Colonic mucosa (tissue), 4 donors: Measurements from ENCODE around the gene CNPY3. TPM values are rescaled to one million over a fixed set of nuclear protein-coding genes. Genes with fewer than 3 reads are reported as not detected.
"Not testable (repeated sequence)": the region's sequence is repeated elsewhere in the genome, so short reads cannot be mapped to it uniquely, and the experiment has no call there.

Experiments
- DNase-seq: peaks from one replicate; pipeline ENCODE4 v3.0.0-alpha.2; 2020
- H3K27ac ChIP-seq: fragments of 200-600 bp; one replicate; pipeline ENCODE4 v1.8.0; 2021
- H3K27me3 ChIP-seq: fragments of 200-600 bp; one replicate; pipeline ENCODE4 v1.8.0; 2021
- H3K36me3 ChIP-seq: fragments of 200-600 bp; one replicate; pipeline ENCODE4 v1.8.0; 2021
- H3K4me1 ChIP-seq: fragments of 200-600 bp; one replicate; pipeline ENCODE4 v1.8.0; 2021; ENCODE audit warnings: mild to moderate bottlenecking
- H3K4me3 ChIP-seq: fragments of 200-600 bp; one replicate; pipeline ENCODE4 v1.8.0; 2021
- H3K9ac ChIP-seq, 2 donors: one replicate each; pipeline ENCODE4 v1.7.0; 2013; ENCODE audit warnings: control low read depth in 2 of 2, low read depth in 2 of 2, low read length in 2 of 2
- H3K9me3 ChIP-seq: fragments of 200-600 bp; one replicate; pipeline ENCODE4 v1.8.0; 2021
- CTCF ChIP-seq: fragments of 200-600 bp; IDR thresholded peaks from one replicate; pipeline ENCODE4 v1.8.0; 2022; ENCODE audit warnings: antibody characterized with exemption, mild to moderate bottlenecking
- intact Hi-C: fragments of 100-400 bp; cut with DNase I; formaldehyde crosslinking; loops from one replicate; pipeline ENCODE4 v1.14.1; 2022
- total RNA-seq, 2 donors: library from RNA; stranded (reverse); fragmentation: NEBNext Ultra II Directional in 1 of 2; extraction: Animal tissue kit (Norgen Biotek cat#: 25700) in 1 of 2; gene quantifications; one replicate each; pipeline ENCODE4 v1.2.1, GENCODE V29; 2021
- donor health status: healthy.
- donor health status: DM: no; HTN: no; CAD: no.
- donor health status: DM: no; HTN: no; CAD: no.

CNPY3 gene
- total RNA-seq, 2 donors from 2014 or later = 31.1 to 47.9 TPM

GRCh38 chr6:42890311-42891198 is 38.7 kb upstream of the CNPY3 start:
- TF ChIP-seq CTCF = no peak
- peak; percentile 96 for DNase-seq
- peak overlapping the region; percentile 92 for H3K27ac ChIP-seq
- peak overlapping the region; percentile 84 for H3K4me3 ChIP-seq
- intact Hi-C loops = no loop called here
- no peaks in the 10 kb centered on the region for H3K27me3 ChIP-seq
- no peaks in the 10 kb centered on the region for H3K9me3 ChIP-seq
- H3K36me3 ChIP-seq = no peaks in the 10 kb centered on the region
- H3K4me1 ChIP-seq = peaks cover 4% of the 10 kb centered on the region
- peak overlapping the region; percentile 91 to 97 for H3K9ac ChIP-seq

GRCh38 chr6:42891199-42891722 is 38.0 kb upstream of the CNPY3 start:
- H3K9ac ChIP-seq = peak overlapping the region; percentile 91 to 97
- intact Hi-C loops = no loop called here
- H3K9me3 ChIP-seq = no peaks in the 10 kb centered on the region
- no peaks in the 10 kb centered on the region for H3K36me3 ChIP-seq
- H3K4me3 ChIP-seq = peak overlapping the region; percentile 84
- no peak for DNase-seq
- H3K27ac ChIP-seq = peak overlapping the region; percentile 92
- no peaks in the 10 kb centered on the region for H3K27me3 ChIP-seq
- peaks cover 4% of the 10 kb centered on the region for H3K4me1 ChIP-seq
- TF ChIP-seq CTCF = no peak

- intact Hi-C loops, H3K9me3 ChIP-seq, H3K4me1 ChIP-seq, H3K36me3 ChIP-seq, H3K9ac ChIP-seq, H3K27ac ChIP-seq, H3K4me3 ChIP-seq, H3K27me3 ChIP-seq, DNase-seq: not testable (repeated sequence)
Observed at GRCh38 chr6:42894041-42894828, 35.0 kb upstream of the CNPY3 start.

GRCh38 chr6:42896178-42896719 is 33.0 kb upstream of the CNPY3 start:
- no peak for TF ChIP-seq CTCF
- H3K4me3 ChIP-seq = no peak overlapping the region
- no peaks in the 10 kb centered on the region for H3K36me3 ChIP-seq
- H3K4me1 ChIP-seq = no peaks in the 10 kb centered on the region
- intact Hi-C loops = no loop called here
- no peaks in the 10 kb centered on the region for H3K27me3 ChIP-seq
- no peak overlapping the region for H3K27ac ChIP-seq
- H3K9ac ChIP-seq = no peak overlapping the region
- no peak for DNase-seq
- H3K9me3 ChIP-seq = no peaks in the 10 kb centered on the region

- Histone ChIP-seq H3K27me3 (no peaks in the 10 kb centered on the region), H3K4me3 (no peak overlapping the region), H3K9me3 (no peaks in the 10 kb centered on the region), H3K27ac (no peak overlapping the region), H3K36me3 (no peaks in the 10 kb centered on the region), H3K4me1 (no peaks in the 10 kb centered on the region), H3K9ac (no peak overlapping the region)
- peak; percentile 75 for TF ChIP-seq CTCF
- intact Hi-C loops = no loop called here
- peak; percentile 84 for DNase-seq
Observed at GRCh38 chr6:42898891-42899361, 30.4 kb upstream of the CNPY3 start.
